HEK293 (cell line): Measurements from ENCODE around the gene DPF3.
A peak's percentile ranks its signal among the peaks of the same experiment; 100 is the strongest.

Experiments used
- CTCF ChIA-PET: fragments of 350-600 bp; formaldehyde crosslinking; extraction: SDS; loops from one replicate; lab custom pipeline; 2021; ENCODE audit warnings: antibody characterized with exemption; lab: Yijun Ruan, JAX
- POLR2A ChIA-PET: fragments of 300-600 bp; formaldehyde crosslinking; extraction: SDS; loops from one replicate; lab custom pipeline; 2020; ENCODE audit warnings: antibody characterized with exemption, inconsistent platforms; lab: Yijun Ruan, JAX
- H3K27ac ChIP-seq: fragments of 200-500 bp; sonication (Bioruptor generic); 2 replicates; pipeline ENCODE4 v1.5.1; 2014; ENCODE audit warnings: low read depth, low read length, control low read depth, inconsistent platforms; ENCODE audit errors: extremely low read depth
- H3K36me3 ChIP-seq, 2 experiments: fragments of 200-500 bp in 1 of 2; sonication (Bioruptor generic) in 1 of 2; 1 replicate in 1 of 2; 2 replicates in 1 of 2; pipeline ENCODE4 v1.5.1; 2014 to 2017; ENCODE audit warnings: inconsistent platforms in 2 of 2, low read length in 2 of 2; ENCODE audit not compliant: control insufficient read depth in 2 of 2, insufficient read depth in 1 of 2
- H3K4me1 ChIP-seq: fragments of 200-500 bp; sonication (Bioruptor generic); 2 replicates; pipeline ENCODE4 v1.5.1; 2014; ENCODE audit warnings: mild to moderate bottlenecking, low read length, inconsistent platforms; ENCODE audit not compliant: control insufficient read depth, insufficient read depth
- H3K4me3 ChIP-seq: 2 replicates; pipeline ENCODE4 v1.5.1; 2011; ENCODE audit warnings: low read depth, mild to moderate bottlenecking, control low read depth, low read length, moderate library complexity
- H3K9me3 ChIP-seq: fragments of 200-500 bp; sonication (Bioruptor generic); 2 replicates; pipeline ENCODE4 v1.5.1; 2014; ENCODE audit warnings: low read depth, low read length, inconsistent platforms; ENCODE audit not compliant: control insufficient read depth, insufficient read depth
- HOXC10 ChIP-seq: sonication (generic); formaldehyde crosslinking; IDR thresholded peaks from 2 replicates; pipeline ENCODE4 v1.8.1; 2023; ENCODE audit warnings: mild to moderate bottlenecking, missing genetic modification reagents
- ZNF2 ChIP-seq: fragments of 450-650 bp; formaldehyde crosslinking; IDR thresholded peaks from 2 replicates; pipeline ENCODE4 v1.5.1; 2016; ENCODE audit warnings: missing biosample characterization, missing genetic modification characterization
- ZNF292 ChIP-seq: fragments of 450-650 bp; formaldehyde crosslinking; IDR thresholded peaks from 2 replicates; pipeline ENCODE4 v1.5.1; 2016; ENCODE audit warnings: low read depth, missing biosample characterization, missing genetic modification characterization, borderline replicate concordance
- ZNF324 ChIP-seq: fragments of 450-650 bp; formaldehyde crosslinking; IDR thresholded peaks from 2 replicates; pipeline ENCODE4 v1.5.1; 2016; ENCODE audit warnings: missing biosample characterization, missing genetic modification characterization
- ZNF354C ChIP-seq: fragments of 450-650 bp; formaldehyde crosslinking; IDR thresholded peaks from 2 replicates; pipeline ENCODE4 v1.5.1; 2016; ENCODE audit warnings: missing biosample characterization, missing genetic modification characterization, low read depth, borderline replicate concordance
- ZNF366 ChIP-seq: fragments of 450-650 bp; formaldehyde crosslinking; conservative IDR thresholded peaks from 2 replicates; pipeline ENCODE4 v1.5.1; 2016; ENCODE audit warnings: missing biosample characterization, missing genetic modification characterization
- ZNF433 ChIP-seq: fragments of 450-650 bp; formaldehyde crosslinking; IDR thresholded peaks from 2 replicates; pipeline ENCODE4 v1.5.1; 2016; ENCODE audit warnings: missing biosample characterization, missing genetic modification characterization, low read depth
- ZNF768 ChIP-seq: fragments of 450-650 bp; formaldehyde crosslinking; IDR thresholded peaks from 2 replicates; pipeline ENCODE4 v1.5.1; 2018; ENCODE audit warnings: missing biosample characterization, mild to moderate bottlenecking, missing genetic modification characterization
- ZNF776 ChIP-seq: fragments of 450-650 bp; formaldehyde crosslinking; IDR thresholded peaks from 2 replicates; pipeline ENCODE4 v1.5.0; 2017; ENCODE audit warnings: missing biosample characterization, missing genetic modification characterization, borderline replicate concordance
- ZNF785 ChIP-seq: fragments of 450-650 bp; formaldehyde crosslinking; IDR thresholded peaks from 2 replicates; pipeline ENCODE4 v1.5.1; 2016; ENCODE audit warnings: missing biosample characterization, missing genetic modification characterization
- ZSCAN23 ChIP-seq: fragments of 450-650 bp; formaldehyde crosslinking; IDR thresholded peaks from 2 replicates; pipeline ENCODE4 v1.5.1; 2016; ENCODE audit warnings: missing biosample characterization, missing genetic modification characterization
- TF ChIP-seq, protein P1 (sequence below): fragments of 450-650 bp; formaldehyde crosslinking; IDR thresholded peaks from 2 replicates; pipeline ENCODE4 v1.5.1; 2016; ENCODE audit warnings: missing biosample characterization, missing genetic modification characterization
- TF ChIP-seq, protein P2 (sequence below): fragments of 450-650 bp; formaldehyde crosslinking; IDR thresholded peaks from 2 replicates; pipeline ENCODE4 v1.5.1; 2017; ENCODE audit warnings: missing biosample characterization, missing genetic modification characterization
- TF ChIP-seq, protein P3 (sequence below): fragments of 450-650 bp; formaldehyde crosslinking; IDR thresholded peaks from 2 replicates; pipeline ENCODE4 v1.5.1; 2016; ENCODE audit warnings: missing biosample characterization, missing genetic modification characterization
- TF ChIP-seq, protein P4 (sequence below): fragments of 450-650 bp; formaldehyde crosslinking; IDR thresholded peaks from 2 replicates; pipeline ENCODE4 v1.5.1; 2017; ENCODE audit warnings: missing biosample characterization, mild to moderate bottlenecking, missing genetic modification characterization, moderate library complexity

The DPF3 gene

DNA sequence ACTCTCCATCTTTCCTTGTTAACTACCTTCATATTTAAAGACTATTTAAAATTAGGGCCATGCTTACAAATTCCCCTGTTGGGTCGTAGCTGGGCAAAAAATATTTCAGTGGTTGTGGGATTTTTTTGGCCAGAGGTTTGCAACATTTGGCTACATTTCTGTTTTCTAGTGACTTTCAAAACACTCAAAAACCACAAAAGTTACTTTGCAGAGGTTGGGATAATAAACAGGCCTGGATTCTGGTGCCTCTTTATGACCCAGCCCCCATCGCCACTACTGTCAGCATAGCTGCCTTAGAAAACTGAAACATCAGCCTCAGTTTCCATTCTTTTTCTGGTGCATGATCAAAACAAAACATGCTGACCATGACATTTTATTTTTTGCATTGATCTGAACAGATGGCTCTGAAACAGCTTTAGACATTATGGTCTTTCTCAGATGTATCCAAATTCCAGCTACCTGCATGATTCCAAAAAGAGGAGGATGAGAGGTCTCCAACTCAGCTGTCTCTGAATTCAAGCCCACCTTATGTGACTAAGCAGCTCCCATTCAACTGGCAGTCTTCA is 5.2 kb downstream of the DPF3 start (continued):
- TF ChIP-seq, protein P1, sequence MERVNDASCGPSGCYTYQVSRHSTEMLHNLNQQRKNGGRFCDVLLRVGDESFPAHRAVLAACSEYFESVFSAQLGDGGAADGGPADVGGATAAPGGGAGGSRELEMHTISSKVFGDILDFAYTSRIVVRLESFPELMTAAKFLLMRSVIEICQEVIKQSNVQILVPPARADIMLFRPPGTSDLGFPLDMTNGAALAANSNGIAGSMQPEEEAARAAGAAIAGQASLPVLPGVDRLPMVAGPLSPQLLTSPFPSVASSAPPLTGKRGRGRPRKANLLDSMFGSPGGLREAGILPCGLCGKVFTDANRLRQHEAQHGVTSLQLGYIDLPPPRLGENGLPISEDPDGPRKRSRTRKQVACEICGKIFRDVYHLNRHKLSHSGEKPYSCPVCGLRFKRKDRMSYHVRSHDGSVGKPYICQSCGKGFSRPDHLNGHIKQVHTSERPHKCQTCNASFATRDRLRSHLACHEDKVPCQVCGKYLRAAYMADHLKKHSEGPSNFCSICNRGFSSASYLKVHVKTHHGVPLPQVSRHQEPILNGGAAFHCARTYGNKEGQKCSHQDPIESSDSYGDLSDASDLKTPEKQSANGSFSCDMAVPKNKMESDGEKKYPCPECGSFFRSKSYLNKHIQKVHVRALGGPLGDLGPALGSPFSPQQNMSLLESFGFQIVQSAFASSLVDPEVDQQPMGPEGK (tag by site-specific recombination): no peak

DNA sequence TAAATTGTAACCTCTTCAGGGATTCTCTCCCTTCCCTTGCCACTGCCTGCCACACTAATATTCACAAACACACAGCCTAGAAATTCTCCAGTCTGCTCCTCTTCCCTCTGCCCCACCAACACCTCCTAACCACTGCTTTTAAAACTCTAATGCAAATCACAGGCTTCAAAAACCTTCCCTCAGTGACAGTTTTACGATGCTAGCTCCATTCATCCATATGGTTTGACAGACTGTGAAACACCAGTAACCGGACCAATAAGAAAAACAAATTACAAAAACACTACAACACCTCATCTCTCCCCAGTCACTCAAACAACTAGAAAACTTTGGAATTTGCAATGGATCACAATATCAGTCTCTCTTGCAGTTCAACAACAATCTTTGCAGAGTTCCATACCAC is 5.7 kb downstream of the DPF3 start:
- Histone ChIP-seq H3K4me3 (no peak overlapping the region), H3K36me3 (no peaks in the 10 kb centered on the region), H3K4me1 (peaks cover 11% of the 10 kb centered on the region), H3K9me3 (no peaks in the 10 kb centered on the region), H3K27ac (no peak overlapping the region; the same call in 1 of the 2 replicates)
- ChIA-PET POLR2A (no interaction called here), CTCF (interaction anchor here (1.1 kb wide), 1 partner anchor 12 kb away, joined by 3 read pairs; no protein-coding TSS in a partner anchor)
- no peak for TF ChIP-seq ZNF366 (tag by site-specific recombination)
- TF ChIP-seq, protein P2, sequence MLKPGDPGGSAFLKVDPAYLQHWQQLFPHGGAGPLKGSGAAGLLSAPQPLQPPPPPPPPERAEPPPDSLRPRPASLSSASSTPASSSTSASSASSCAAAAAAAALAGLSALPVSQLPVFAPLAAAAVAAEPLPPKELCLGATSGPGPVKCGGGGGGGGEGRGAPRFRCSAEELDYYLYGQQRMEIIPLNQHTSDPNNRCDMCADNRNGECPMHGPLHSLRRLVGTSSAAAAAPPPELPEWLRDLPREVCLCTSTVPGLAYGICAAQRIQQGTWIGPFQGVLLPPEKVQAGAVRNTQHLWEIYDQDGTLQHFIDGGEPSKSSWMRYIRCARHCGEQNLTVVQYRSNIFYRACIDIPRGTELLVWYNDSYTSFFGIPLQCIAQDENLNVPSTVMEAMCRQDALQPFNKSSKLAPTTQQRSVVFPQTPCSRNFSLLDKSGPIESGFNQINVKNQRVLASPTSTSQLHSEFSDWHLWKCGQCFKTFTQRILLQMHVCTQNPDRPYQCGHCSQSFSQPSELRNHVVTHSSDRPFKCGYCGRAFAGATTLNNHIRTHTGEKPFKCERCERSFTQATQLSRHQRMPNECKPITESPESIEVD: 0 out of 2 replicates have a peak, but pooled peaks have one; percentile 20
- no peak for TF ChIP-seq ZNF2 (tag by site-specific recombination)

DNA sequence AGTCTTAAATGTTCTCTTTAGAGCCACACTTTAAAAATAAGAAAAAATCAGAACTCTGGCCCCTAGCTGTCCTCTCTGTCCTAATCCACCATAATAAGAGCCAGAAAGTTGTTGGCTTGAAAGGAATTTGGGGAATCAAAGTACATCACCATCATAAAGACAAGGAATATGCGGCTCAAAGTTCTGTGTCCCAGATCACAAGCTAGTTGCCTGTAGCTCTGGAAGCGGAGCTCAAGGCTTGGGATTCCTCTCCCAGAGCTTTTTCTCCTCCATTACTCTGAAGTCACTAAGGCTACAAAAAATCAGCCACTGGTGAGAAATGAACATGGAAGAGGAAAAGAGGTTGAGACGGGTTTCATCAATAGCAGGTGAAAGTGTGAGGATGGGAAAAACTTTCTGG is 6.4 kb downstream of the DPF3 start:
- TF ChIP-seq ZNF292 (tag by site-specific recombination): no peak
- TF ChIP-seq, protein P3, sequence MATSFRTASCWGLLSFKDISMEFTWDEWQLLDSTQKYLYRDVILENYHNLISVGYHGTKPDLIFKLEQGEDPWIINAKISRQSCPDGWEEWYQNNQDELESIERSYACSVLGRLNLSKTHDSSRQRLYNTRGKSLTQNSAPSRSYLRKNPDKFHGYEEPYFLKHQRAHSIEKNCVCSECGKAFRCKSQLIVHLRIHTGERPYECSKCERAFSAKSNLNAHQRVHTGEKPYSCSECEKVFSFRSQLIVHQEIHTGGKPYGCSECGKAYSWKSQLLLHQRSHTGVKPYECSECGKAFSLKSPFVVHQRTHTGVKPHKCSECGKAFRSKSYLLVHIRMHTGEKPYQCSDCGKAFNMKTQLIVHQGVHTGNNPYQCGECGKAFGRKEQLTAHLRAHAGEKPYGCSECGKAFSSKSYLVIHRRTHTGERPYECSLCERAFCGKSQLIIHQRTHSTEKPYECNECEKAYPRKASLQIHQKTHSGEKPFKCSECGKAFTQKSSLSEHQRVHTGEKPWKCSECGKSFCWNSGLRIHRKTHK: no peak
- TF ChIP-seq ZSCAN23 (tag by site-specific recombination): no peak
- TF ChIP-seq, protein P4, sequence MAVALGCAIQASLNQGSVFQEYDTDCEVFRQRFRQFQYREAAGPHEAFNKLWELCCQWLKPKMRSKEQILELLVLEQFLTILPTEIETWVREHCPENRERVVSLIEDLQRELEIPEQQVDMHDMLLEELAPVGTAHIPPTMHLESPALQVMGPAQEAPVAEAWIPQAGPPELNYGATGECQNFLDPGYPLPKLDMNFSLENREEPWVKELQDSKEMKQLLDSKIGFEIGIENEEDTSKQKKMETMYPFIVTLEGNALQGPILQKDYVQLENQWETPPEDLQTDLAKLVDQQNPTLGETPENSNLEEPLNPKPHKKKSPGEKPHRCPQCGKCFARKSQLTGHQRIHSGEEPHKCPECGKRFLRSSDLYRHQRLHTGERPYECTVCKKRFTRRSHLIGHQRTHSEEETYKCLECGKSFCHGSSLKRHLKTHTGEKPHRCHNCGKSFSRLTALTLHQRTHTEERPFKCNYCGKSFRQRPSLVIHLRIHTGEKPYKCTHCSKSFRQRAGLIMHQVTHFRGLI (tag by site-specific recombination): no peak
- TF ChIP-seq ZNF785 (tag by site-specific recombination): no peak
- TF ChIP-seq ZNF768 (tag by site-specific recombination): no peak
- TF ChIP-seq ZNF433 (tag by site-specific recombination): no peak
- no peak for TF ChIP-seq ZNF354C (tag by site-specific recombination)
- no peak for TF ChIP-seq ZNF776 (tag by site-specific recombination)
- TF ChIP-seq ZNF324 (tag by site-specific recombination): no peak
- no peak for TF ChIP-seq HOXC10 (CRISPR knock-in tag)
- Histone ChIP-seq H3K9me3 (no peaks in the 10 kb centered on the region), H3K36me3 (no peaks in the 10 kb centered on the region), H3K27ac (no peak overlapping the region), H3K4me1 (peaks cover 11% of the 10 kb centered on the region), H3K4me3 (no peak overlapping the region)
- POLR2A ChIA-PET: no interaction called here
- CTCF ChIA-PET: interaction anchor here (1.1 kb wide), 1 partner anchor 11 kb away, joined by 3 read pairs; no protein-coding TSS in a partner anchor
